ENCODE data around the gene CFAP20DC.

Gene CFAP20DC

DNA sequence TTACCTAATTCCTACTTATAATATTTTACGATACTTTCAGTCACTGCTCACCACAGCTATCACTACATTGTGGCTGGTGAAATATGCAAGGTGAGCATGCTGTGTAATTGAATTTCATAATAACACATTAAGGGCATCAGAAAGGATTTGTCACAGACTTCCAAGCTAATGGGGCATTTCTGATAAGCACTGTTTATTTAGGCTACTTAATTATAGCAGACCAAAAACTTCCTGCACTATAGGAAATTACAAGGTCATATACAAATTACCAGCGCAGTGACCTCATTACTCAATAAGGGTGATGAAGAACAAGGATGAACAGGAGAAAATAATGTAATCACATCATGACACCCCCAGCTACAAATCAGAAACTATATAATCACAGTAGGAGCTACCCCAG, 294.7 kb downstream of the CFAP20DC start:
- no peak overlapping the region for H3K9ac ChIP-seq (ENCODE audit: low read length)
- H3K27me3 ChIP-seq (ENCODE audit: control insufficient read depth in 1 of 2, insufficient read depth in 2 of 2, low read length in 2 of 2): no peaks in the 10 kb centered on the region
- no peaks in the 10 kb centered on the region for H3K4me1 ChIP-seq (ENCODE audit: insufficient read depth, low read length)
- no peaks in the 10 kb centered on the region for H3K36me3 ChIP-seq (ENCODE audit: insufficient read depth, low read length)
- no peak overlapping the region for H3K4me3 ChIP-seq (ENCODE audit: low read depth in 1 of 2, low read length in 2 of 2)
- H3K27ac ChIP-seq (ENCODE audit: low read depth, low read length): no peak overlapping the region
- H3K9me3 ChIP-seq (ENCODE audit: low read length): no peaks in the 10 kb centered on the region

DNA sequence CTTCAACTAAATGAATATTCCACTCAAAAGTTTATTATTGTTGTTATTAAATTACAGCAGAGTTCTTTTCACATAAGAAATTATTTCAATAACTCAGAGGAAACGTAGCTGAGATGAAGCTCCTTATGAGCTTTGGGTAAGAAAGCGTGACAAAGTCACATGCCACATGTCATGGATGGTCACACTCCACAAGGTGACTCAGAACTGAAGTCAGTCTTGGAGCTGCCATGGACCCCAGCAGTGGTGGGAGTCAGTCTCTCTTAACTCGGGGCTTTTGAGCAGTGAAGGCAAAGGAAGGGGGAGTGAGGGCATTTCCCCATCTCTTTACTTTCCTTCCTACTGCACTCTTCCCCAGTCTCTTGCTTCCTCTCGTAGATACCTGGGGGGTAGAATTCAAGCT, 295.8 kb downstream of the CFAP20DC start:
- H3K27me3 ChIP-seq (ENCODE audit: control insufficient read depth in 1 of 2, insufficient read depth in 2 of 2, low read length in 2 of 2): no peaks in the 10 kb centered on the region
- H3K36me3 ChIP-seq (ENCODE audit: insufficient read depth, low read length): no peaks in the 10 kb centered on the region

DNA sequence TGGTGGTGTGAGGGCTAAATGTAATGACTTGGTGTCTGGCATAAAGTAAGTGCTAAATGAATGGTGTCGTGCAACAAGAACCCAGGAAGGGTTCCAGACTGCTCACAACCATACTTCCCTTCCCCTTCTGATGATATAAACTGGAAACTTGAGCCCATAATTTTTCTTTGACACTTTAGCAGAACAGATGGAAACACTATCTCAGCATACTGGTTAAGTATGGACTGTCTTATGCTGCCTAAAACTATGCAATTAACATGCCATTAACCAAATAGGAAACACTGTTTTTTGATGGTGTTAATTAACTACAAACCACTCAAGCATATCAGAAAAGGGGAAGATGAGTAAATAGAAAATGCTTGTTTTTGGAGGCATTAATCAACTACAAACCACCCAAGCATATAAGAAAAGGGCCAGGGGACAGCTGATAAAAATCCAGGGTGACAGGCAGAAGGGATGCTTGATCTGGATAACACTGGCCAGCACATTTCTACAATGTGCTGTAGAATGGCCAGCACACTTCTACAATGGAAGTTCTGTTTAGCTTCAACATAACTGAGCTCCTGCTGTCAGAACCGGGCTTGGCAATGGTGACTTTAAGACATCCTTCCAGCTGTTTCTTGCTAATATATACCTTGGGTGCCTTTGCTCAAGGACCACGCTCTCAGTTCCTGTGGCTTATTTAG, 297.8 kb downstream of the CFAP20DC start:
- no peaks in the 10 kb centered on the region for H3K4me1 ChIP-seq (ENCODE audit: insufficient read depth, low read length)
- no peak overlapping the region for H3K4me3 ChIP-seq (ENCODE audit: low read depth in 1 of 2, low read length in 2 of 2)
- H3K27me3 ChIP-seq (ENCODE audit: control insufficient read depth in 1 of 2, insufficient read depth in 2 of 2, low read length in 2 of 2): no peaks in the 10 kb centered on the region
- no peaks in the 10 kb centered on the region for H3K36me3 ChIP-seq (ENCODE audit: insufficient read depth, low read length)
- no peaks in the 10 kb centered on the region for H3K9me3 ChIP-seq (ENCODE audit: low read length)
- no peak overlapping the region for H3K9ac ChIP-seq (ENCODE audit: low read length)
- H3K27ac ChIP-seq (ENCODE audit: low read depth, low read length): no peak overlapping the region

More for the DNA sequence above, 295.8 kb downstream of the CFAP20DC start:
- Histone ChIP-seq H3K9me3 (ENCODE audit: low read length) (no peaks in the 10 kb centered on the region), H3K9ac (ENCODE audit: low read length) (no peak overlapping the region), H3K27ac (ENCODE audit: low read depth, low read length) (no peak overlapping the region), H3K4me3 (ENCODE audit: low read depth in 1 of 2, low read length in 2 of 2) (no peak overlapping the region), H3K4me1 (ENCODE audit: insufficient read depth, low read length) (no peaks in the 10 kb centered on the region)

DNA sequence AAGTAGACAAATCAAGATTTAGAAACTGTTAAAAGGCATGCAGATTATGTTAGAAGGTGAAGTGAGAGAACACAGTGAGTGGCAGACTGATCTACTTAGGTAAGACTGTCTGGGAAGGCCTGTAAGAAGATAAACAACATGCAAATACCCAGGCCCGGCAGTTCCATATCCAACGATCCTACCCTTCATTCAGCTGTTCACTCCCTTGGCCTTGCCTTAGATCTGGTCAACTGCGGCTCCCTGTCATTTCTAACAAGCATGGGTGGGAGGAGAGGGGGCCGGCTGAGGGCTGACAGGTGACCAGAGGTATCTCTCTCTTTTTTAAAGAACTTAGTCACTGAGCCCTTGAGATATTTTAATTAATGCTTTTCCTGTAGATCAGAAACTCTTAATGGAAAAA, 298.6 kb downstream of the CFAP20DC start:
- no peaks in the 10 kb centered on the region for H3K9me3 ChIP-seq (ENCODE audit: low read length)
- H3K4me1 ChIP-seq (ENCODE audit: insufficient read depth, low read length): no peaks in the 10 kb centered on the region
- H3K27me3 ChIP-seq (ENCODE audit: control insufficient read depth in 1 of 2, insufficient read depth in 2 of 2, low read length in 2 of 2): no peaks in the 10 kb centered on the region
- no peak overlapping the region for H3K27ac ChIP-seq (ENCODE audit: low read depth, low read length)
- H3K9ac ChIP-seq (ENCODE audit: low read length): no peak overlapping the region
- H3K4me3 ChIP-seq (ENCODE audit: low read depth in 1 of 2, low read length in 2 of 2): no peak overlapping the region
- no peaks in the 10 kb centered on the region for H3K36me3 ChIP-seq (ENCODE audit: insufficient read depth, low read length)

DNA sequence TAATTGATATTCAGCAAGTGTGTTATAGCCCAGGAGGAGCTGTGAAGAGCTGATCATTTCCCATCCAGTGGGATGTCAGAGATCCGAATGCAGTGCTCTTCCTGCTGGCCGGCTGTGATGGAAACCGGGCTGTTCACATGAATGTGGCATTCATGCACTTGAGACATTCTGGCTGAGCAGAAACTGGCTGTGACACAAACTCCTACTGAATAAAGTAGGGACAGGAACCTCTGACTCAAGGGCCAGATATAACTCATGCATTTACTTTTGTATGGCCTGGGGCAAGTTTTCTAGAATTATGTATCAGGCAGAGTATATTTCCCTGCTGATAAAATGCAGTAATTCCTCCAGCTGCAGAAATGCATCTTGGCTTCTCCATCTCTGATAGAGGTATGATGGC, 299.9 kb downstream of the CFAP20DC start:
- Histone ChIP-seq H3K9ac (ENCODE audit: low read length) (no peak overlapping the region), H3K4me3 (ENCODE audit: low read depth in 1 of 2, low read length in 2 of 2) (no peak overlapping the region), H3K36me3 (ENCODE audit: insufficient read depth, low read length) (no peaks in the 10 kb centered on the region), H3K27me3 (ENCODE audit: control insufficient read depth in 1 of 2, insufficient read depth in 2 of 2, low read length in 2 of 2) (no peaks in the 10 kb centered on the region), H3K27ac (ENCODE audit: low read depth, low read length) (no peak overlapping the region), H3K4me1 (ENCODE audit: insufficient read depth, low read length) (no peaks in the 10 kb centered on the region), H3K9me3 (ENCODE audit: low read length) (no peaks in the 10 kb centered on the region)

DNA sequence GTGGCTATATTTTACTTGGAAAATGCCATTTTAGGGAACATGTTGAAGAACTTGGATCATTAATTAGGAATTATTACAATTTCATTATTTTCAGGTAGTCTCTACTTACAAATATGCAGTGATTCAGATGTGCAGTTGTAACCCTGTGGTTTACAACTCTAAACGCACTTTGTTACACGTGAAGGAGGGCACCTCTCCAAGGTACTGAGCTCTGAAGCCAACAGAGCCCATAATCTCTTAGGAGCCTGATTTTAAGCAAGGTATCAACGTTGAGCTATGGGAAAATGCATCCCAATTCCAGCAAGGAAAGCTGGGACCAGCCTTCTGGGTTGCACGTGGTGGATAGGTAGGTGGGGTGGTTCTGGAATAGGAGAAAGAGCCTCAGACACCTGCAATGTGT, 301.8 kb downstream of the CFAP20DC start:
- H3K9ac ChIP-seq (ENCODE audit: low read length): no peak overlapping the region
- no peak overlapping the region for H3K27ac ChIP-seq (ENCODE audit: low read depth, low read length)
- H3K36me3 ChIP-seq (ENCODE audit: insufficient read depth, low read length): no peaks in the 10 kb centered on the region
- no peaks in the 10 kb centered on the region for H3K27me3 ChIP-seq (ENCODE audit: control insufficient read depth in 1 of 2, insufficient read depth in 2 of 2, low read length in 2 of 2)
- H3K4me3 ChIP-seq (ENCODE audit: low read depth in 1 of 2, low read length in 2 of 2): no peak overlapping the region
- no peaks in the 10 kb centered on the region for H3K4me1 ChIP-seq (ENCODE audit: insufficient read depth, low read length)
- H3K9me3 ChIP-seq (ENCODE audit: low read length): no peaks in the 10 kb centered on the region

DNA sequence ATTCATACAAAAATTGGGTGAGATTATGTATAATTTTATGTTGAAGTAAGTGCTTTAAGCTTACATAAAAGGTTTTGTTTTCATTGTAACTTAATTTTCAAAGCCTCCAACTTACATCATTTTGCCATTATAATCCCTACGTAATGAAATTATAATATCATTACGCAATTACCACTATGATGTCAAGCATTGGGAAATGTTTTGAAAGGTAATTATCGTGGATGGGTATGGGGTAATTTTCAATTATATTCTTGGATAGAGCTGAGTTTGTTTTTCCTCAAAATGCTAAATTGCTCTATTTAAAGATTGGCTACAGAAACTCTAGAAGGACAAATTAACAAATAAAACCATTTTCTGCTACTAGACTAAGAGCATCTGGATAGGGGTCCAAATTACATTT, 303.1 kb downstream of the CFAP20DC start:
- H3K27ac ChIP-seq (ENCODE audit: low read depth, low read length): no peak overlapping the region
- no peak overlapping the region for H3K4me3 ChIP-seq (ENCODE audit: low read depth in 1 of 2, low read length in 2 of 2)

DNA sequence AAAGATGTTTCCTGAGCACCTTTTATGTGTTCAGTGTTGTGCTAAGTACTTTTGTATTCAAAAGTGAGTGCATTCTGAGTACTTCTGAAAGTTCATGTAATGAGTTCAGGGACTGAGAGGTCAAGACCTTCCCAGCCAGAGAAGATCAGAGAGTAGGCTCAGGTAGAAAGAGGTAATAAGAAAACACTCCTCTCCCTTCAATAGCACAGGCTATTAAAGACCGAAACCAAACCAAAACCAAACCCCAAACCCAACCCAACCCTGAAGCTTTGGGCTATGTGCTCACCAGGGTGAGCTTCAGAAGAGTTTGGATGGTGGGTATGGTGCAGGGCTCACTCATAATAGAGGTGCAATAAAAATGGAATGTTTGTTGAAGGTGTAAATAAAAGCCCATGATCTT, 306.5 kb downstream of the CFAP20DC start:
- Histone ChIP-seq H3K27me3 (ENCODE audit: control insufficient read depth in 1 of 2, insufficient read depth in 2 of 2, low read length in 2 of 2) (no peaks in the 10 kb centered on the region), H3K9me3 (ENCODE audit: low read length) (no peaks in the 10 kb centered on the region), H3K9ac (ENCODE audit: low read length) (no peak overlapping the region), H3K27ac (ENCODE audit: low read depth, low read length) (no peak overlapping the region), H3K4me1 (ENCODE audit: insufficient read depth, low read length) (no peaks in the 10 kb centered on the region), H3K36me3 (ENCODE audit: insufficient read depth, low read length) (no peaks in the 10 kb centered on the region), H3K4me3 (ENCODE audit: low read depth in 1 of 2, low read length in 2 of 2) (no peak overlapping the region)

More for the DNA sequence above, 303.1 kb downstream of the CFAP20DC start:
- Histone ChIP-seq H3K4me1 (ENCODE audit: insufficient read depth, low read length) (no peaks in the 10 kb centered on the region), H3K9ac (ENCODE audit: low read length) (no peak overlapping the region), H3K9me3 (ENCODE audit: low read length) (no peaks in the 10 kb centered on the region), H3K27me3 (ENCODE audit: control insufficient read depth in 1 of 2, insufficient read depth in 2 of 2, low read length in 2 of 2) (no peaks in the 10 kb centered on the region), H3K36me3 (ENCODE audit: insufficient read depth, low read length) (no peaks in the 10 kb centered on the region)

DNA sequence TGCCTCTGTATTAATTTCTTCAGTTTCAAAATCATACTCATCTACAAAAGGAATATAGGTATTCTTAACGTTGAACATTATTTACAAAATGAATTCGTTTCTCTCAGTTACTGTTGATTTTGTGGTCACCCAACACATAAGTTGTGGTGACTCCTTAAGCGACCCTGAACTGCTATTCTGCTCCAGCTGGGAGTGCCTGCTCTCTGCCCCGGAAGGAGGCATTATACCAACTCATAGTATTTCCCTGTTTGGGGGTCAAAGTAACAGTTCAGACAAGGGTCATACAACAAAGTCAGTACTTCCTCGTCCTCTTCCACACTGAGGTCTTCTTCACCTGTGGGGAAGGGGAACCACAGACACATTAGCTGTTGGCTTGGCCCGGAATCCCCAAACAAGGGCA, 307.6 kb downstream of the CFAP20DC start:
- H3K27me3 ChIP-seq (ENCODE audit: control insufficient read depth in 1 of 2, insufficient read depth in 2 of 2, low read length in 2 of 2): no peaks in the 10 kb centered on the region
- H3K4me1 ChIP-seq (ENCODE audit: insufficient read depth, low read length): no peaks in the 10 kb centered on the region
- H3K4me3 ChIP-seq (ENCODE audit: low read depth in 1 of 2, low read length in 2 of 2): no peak overlapping the region
- H3K9ac ChIP-seq (ENCODE audit: low read length): no peak overlapping the region
- H3K9me3 ChIP-seq (ENCODE audit: low read length): no peaks in the 10 kb centered on the region
- no peaks in the 10 kb centered on the region for H3K36me3 ChIP-seq (ENCODE audit: insufficient read depth, low read length)
- H3K27ac ChIP-seq (ENCODE audit: low read depth, low read length): no peak overlapping the region

DNA sequence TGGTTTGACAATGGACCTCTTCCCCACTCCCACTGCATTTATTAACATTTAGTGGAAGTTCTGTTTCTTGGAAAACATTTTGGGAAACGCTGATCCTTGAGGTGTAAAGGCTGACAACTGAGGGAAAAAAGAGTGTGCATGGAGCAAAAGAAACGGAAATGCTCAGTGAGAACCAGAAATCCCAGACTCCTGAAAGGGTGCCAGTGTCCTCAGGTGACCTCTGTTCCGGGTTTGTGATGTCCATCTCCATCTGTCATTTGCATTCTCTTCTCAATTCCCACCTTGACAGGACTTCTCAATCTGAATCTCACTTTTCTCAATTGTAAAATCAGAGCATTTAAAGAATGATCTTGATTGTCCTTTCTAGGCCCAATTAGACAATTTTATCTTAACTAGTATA, 312.2 kb downstream of the CFAP20DC start:
- no peaks in the 10 kb centered on the region for H3K27me3 ChIP-seq (ENCODE audit: control insufficient read depth in 1 of 2, insufficient read depth in 2 of 2, low read length in 2 of 2)
- no peaks in the 10 kb centered on the region for H3K9me3 ChIP-seq (ENCODE audit: low read length)
- H3K36me3 ChIP-seq (ENCODE audit: insufficient read depth, low read length): no peaks in the 10 kb centered on the region
- no peak overlapping the region for H3K4me3 ChIP-seq (ENCODE audit: low read depth in 1 of 2, low read length in 2 of 2)
- H3K4me1 ChIP-seq (ENCODE audit: insufficient read depth, low read length): no peaks in the 10 kb centered on the region
- H3K27ac ChIP-seq (ENCODE audit: low read depth, low read length): no peak overlapping the region
- H3K9ac ChIP-seq (ENCODE audit: low read length): no peak overlapping the region

DNA sequence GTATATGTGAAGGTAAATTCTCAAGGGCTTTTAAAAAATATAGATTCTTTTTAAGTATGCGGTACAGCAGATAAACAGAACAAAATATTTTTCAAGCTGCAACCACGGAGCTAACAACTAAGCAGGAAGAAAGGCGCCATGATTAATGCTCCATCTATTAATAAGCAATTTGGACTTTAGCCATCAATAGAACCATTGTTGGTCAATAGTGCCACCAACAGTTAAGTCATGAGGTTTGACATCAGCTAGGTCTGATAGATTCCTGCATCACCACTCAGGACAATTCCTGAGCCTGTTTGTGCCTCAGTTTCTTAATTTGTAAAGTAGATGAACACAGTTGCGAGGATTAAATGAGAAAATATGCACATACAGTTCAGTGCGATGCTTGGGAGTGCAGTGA, 318.2 kb downstream of the CFAP20DC start:
- Histone ChIP-seq H3K27ac (ENCODE audit: low read depth, low read length) (no peak overlapping the region), H3K36me3 (ENCODE audit: insufficient read depth, low read length) (no peaks in the 10 kb centered on the region), H3K9me3 (ENCODE audit: low read length) (no peaks in the 10 kb centered on the region)

DNA sequence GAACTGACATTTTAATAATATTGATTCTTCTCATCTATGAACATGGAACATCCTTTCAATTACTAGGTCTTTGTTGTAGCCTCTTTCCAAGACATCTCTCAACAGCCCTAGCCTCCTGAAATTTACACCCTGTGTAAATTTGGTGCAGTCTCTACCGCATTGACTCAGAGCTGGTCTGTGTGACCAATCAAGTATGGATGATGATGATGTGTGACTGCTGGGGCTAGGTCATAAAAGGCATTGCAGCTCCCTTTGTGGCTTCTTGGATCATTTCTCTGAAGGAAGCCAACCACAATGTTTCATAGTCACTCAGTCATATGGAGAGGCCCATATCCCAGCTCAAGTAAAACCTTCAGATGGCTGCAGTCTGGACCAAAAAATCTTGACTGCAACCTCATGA, 321.1 kb downstream of the CFAP20DC start:
- Histone ChIP-seq H3K27ac (ENCODE audit: low read depth, low read length) (no peak overlapping the region), H3K9me3 (ENCODE audit: low read length) (no peaks in the 10 kb centered on the region), H3K27me3 (ENCODE audit: control insufficient read depth in 1 of 2, insufficient read depth in 2 of 2, low read length in 2 of 2) (no peaks in the 10 kb centered on the region), H3K9ac (ENCODE audit: low read length) (no peak overlapping the region), H3K36me3 (ENCODE audit: insufficient read depth, low read length) (no peaks in the 10 kb centered on the region), H3K4me1 (ENCODE audit: insufficient read depth, low read length) (no peaks in the 10 kb centered on the region), H3K4me3 (ENCODE audit: low read depth in 1 of 2, low read length in 2 of 2) (no peak overlapping the region)

More for the DNA sequence above, 318.2 kb downstream of the CFAP20DC start:
- H3K27me3 ChIP-seq (ENCODE audit: control insufficient read depth in 1 of 2, insufficient read depth in 2 of 2, low read length in 2 of 2): no peaks in the 10 kb centered on the region
- no peak overlapping the region for H3K4me3 ChIP-seq (ENCODE audit: low read depth in 1 of 2, low read length in 2 of 2)
- H3K4me1 ChIP-seq (ENCODE audit: insufficient read depth, low read length): no peaks in the 10 kb centered on the region
- no peak overlapping the region for H3K9ac ChIP-seq (ENCODE audit: low read length)
